Measurements from ENCODE around the gene VGLL4.

DNA sequence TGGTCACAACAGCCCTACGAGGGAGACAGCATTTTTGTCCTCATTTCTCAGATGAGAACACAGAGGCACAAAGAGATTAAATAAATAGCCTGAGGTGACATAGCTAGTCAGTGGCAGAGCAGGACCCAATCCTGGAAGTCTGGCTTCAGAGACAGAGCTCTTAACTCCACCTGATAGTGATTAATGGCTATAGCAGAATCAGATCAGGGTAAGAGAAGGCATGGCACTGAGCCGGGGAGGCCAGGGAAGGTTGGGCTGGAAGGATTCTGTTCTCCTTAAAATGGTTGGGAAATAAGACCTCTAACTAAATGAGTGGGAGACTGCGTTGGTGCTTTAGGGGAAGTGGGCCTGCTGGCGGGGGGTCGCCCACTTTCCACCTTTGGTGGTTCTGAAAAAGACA, 104.5 kb downstream of the VGLL4 start:
- TF ChIP-seq, protein P1, sequence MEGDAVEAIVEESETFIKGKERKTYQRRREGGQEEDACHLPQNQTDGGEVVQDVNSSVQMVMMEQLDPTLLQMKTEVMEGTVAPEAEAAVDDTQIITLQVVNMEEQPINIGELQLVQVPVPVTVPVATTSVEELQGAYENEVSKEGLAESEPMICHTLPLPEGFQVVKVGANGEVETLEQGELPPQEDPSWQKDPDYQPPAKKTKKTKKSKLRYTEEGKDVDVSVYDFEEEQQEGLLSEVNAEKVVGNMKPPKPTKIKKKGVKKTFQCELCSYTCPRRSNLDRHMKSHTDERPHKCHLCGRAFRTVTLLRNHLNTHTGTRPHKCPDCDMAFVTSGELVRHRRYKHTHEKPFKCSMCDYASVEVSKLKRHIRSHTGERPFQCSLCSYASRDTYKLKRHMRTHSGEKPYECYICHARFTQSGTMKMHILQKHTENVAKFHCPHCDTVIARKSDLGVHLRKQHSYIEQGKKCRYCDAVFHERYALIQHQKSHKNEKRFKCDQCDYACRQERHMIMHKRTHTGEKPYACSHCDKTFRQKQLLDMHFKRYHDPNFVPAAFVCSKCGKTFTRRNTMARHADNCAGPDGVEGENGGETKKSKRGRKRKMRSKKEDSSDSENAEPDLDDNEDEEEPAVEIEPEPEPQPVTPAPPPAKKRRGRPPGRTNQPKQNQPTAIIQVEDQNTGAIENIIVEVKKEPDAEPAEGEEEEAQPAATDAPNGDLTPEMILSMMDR (IDR thresholded peaks at IDR 0.05; ENCODE audit: insufficient read depth, low read length, poor library complexity, severe bottlenecking) = no peak
- no peak for TF ChIP-seq EZH2phosphoT487 (conservative IDR thresholded peaks at IDR 0.05; ENCODE audit: low read length)
